HEK293 (cell line): Measurements from ENCODE around the gene IFT172.

Source experiments
- CTCF ChIA-PET: fragments of 350-600 bp; formaldehyde crosslinking; extraction: SDS; loops from one replicate; lab custom pipeline; 2021; ENCODE audit warnings: antibody characterized with exemption; lab: Yijun Ruan, JAX
- POLR2A ChIA-PET: fragments of 300-600 bp; formaldehyde crosslinking; extraction: SDS; loops from one replicate; lab custom pipeline; 2020; ENCODE audit warnings: antibody characterized with exemption, inconsistent platforms; lab: Yijun Ruan, JAX
- H3K27ac ChIP-seq: fragments of 200-500 bp; sonication (Bioruptor generic); 2 replicates; pipeline ENCODE4 v1.5.1; 2014; ENCODE audit warnings: low read depth, low read length, control low read depth, inconsistent platforms; ENCODE audit errors: extremely low read depth
- H3K36me3 ChIP-seq, 2 experiments: fragments of 200-500 bp in 1 of 2; sonication (Bioruptor generic) in 1 of 2; 1 replicate in 1 of 2; 2 replicates in 1 of 2; pipeline ENCODE4 v1.5.1; 2014 to 2017; ENCODE audit warnings: inconsistent platforms in 2 of 2, low read length in 2 of 2; ENCODE audit not compliant: control insufficient read depth in 2 of 2, insufficient read depth in 1 of 2
- H3K4me1 ChIP-seq: fragments of 200-500 bp; sonication (Bioruptor generic); 2 replicates; pipeline ENCODE4 v1.5.1; 2014; ENCODE audit warnings: mild to moderate bottlenecking, low read length, inconsistent platforms; ENCODE audit not compliant: control insufficient read depth, insufficient read depth
- H3K4me3 ChIP-seq: 2 replicates; pipeline ENCODE4 v1.5.1; 2011; ENCODE audit warnings: low read depth, mild to moderate bottlenecking, control low read depth, low read length, moderate library complexity
- H3K9me3 ChIP-seq: fragments of 200-500 bp; sonication (Bioruptor generic); 2 replicates; pipeline ENCODE4 v1.5.1; 2014; ENCODE audit warnings: low read depth, low read length, inconsistent platforms; ENCODE audit not compliant: control insufficient read depth, insufficient read depth
- AEBP2 ChIP-seq: fragments of 450-650 bp; formaldehyde crosslinking; IDR thresholded peaks from 2 replicates; pipeline ENCODE4 v1.5.1; 2016; ENCODE audit warnings: missing biosample characterization, missing genetic modification characterization, borderline replicate concordance
- GLI2 ChIP-seq: fragments of 450-650 bp; formaldehyde crosslinking; IDR thresholded peaks from 2 replicates; pipeline ENCODE4; 2017; ENCODE audit warnings: missing biosample characterization, missing genetic modification characterization, low read depth, borderline replicate concordance
- HIC1 ChIP-seq: fragments of 450-650 bp; formaldehyde crosslinking; IDR thresholded peaks from 2 replicates; pipeline ENCODE4 v1.5.1; 2016; ENCODE audit warnings: missing biosample characterization, missing genetic modification characterization
- HOXA7 ChIP-seq: sonication (generic); formaldehyde crosslinking; IDR thresholded peaks from 2 replicates; pipeline ENCODE4 v1.8.1; 2022; ENCODE audit warnings: missing genetic modification reagents, borderline replicate concordance
- KLF9 ChIP-seq: fragments of 450-650 bp; formaldehyde crosslinking; IDR thresholded peaks from 2 replicates; pipeline ENCODE4 v1.5.1; 2016; ENCODE audit warnings: missing biosample characterization, missing genetic modification characterization, low read depth
- PATZ1 ChIP-seq: fragments of 450-650 bp; formaldehyde crosslinking; IDR thresholded peaks from 2 replicates; pipeline ENCODE4 v1.5.1; 2016; ENCODE audit warnings: missing biosample characterization, missing genetic modification characterization
- PRDM10 ChIP-seq: fragments of 450-650 bp; formaldehyde crosslinking; IDR thresholded peaks from 2 replicates; pipeline ENCODE4 v1.5.1; 2016; ENCODE audit warnings: missing biosample characterization, missing genetic modification characterization
- RBAK ChIP-seq: fragments of 450-650 bp; formaldehyde crosslinking; IDR thresholded peaks from 2 replicates; pipeline ENCODE4 v1.5.1; 2016; ENCODE audit warnings: missing biosample characterization, missing genetic modification characterization
- ZBTB21 ChIP-seq: fragments of 450-650 bp; formaldehyde crosslinking; IDR thresholded peaks from 2 replicates; pipeline ENCODE4 v1.5.1; 2017; ENCODE audit warnings: missing biosample characterization, missing genetic modification characterization
- ZBTB8A ChIP-seq: fragments of 450-650 bp; formaldehyde crosslinking; IDR thresholded peaks from 2 replicates; pipeline ENCODE4 v1.5.1; 2016; ENCODE audit warnings: missing biosample characterization, missing genetic modification characterization
- ZIC2 ChIP-seq: fragments of 450-650 bp; formaldehyde crosslinking; IDR thresholded peaks from 2 replicates; pipeline ENCODE4 v1.5.1; 2016; ENCODE audit warnings: missing biosample characterization, missing genetic modification characterization
- ZNF157 ChIP-seq: fragments of 450-650 bp; formaldehyde crosslinking; IDR thresholded peaks from 2 replicates; pipeline ENCODE4 v1.5.1; 2016; ENCODE audit warnings: missing biosample characterization, missing genetic modification characterization
- ZNF248 ChIP-seq: fragments of 450-650 bp; formaldehyde crosslinking; IDR thresholded peaks from 2 replicates; pipeline ENCODE4 v1.5.1; 2017; ENCODE audit warnings: missing biosample characterization, missing genetic modification characterization
- ZNF362 ChIP-seq: fragments of 450-650 bp; formaldehyde crosslinking; IDR thresholded peaks from 2 replicates; pipeline ENCODE4 v1.5.1; 2016; ENCODE audit warnings: missing biosample characterization, missing genetic modification characterization
- ZNF626 ChIP-seq: fragments of 450-650 bp; sonication (Bioruptor Pico); formaldehyde crosslinking; IDR thresholded peaks from 2 replicates; pipeline ENCODE4 v1.5.1; 2018; ENCODE audit warnings: missing biosample characterization, missing genetic modification characterization, inconsistent platforms
- ZNF629 ChIP-seq: fragments of 450-650 bp; formaldehyde crosslinking; IDR thresholded peaks from 2 replicates; pipeline ENCODE4 v1.5.1; 2017; ENCODE audit warnings: missing biosample characterization, missing genetic modification characterization
- ZNF639 ChIP-seq: fragments of 450-650 bp; formaldehyde crosslinking; IDR thresholded peaks from 2 replicates; pipeline ENCODE4 v1.5.1; 2016; ENCODE audit warnings: missing biosample characterization, missing genetic modification characterization
- ZNF658 ChIP-seq: fragments of 450-650 bp; formaldehyde crosslinking; IDR thresholded peaks from 2 replicates; pipeline ENCODE4; 2016; ENCODE audit warnings: missing biosample characterization, missing genetic modification characterization
- ZNF670 ChIP-seq: fragments of 450-650 bp; formaldehyde crosslinking; IDR thresholded peaks from 2 replicates; pipeline ENCODE4 v1.5.1; 2016; ENCODE audit warnings: missing biosample characterization, missing genetic modification characterization, low read depth
- ZNF837 ChIP-seq: fragments of 450-650 bp; formaldehyde crosslinking; IDR thresholded peaks from 2 replicates; pipeline ENCODE4 v1.5.1; 2016; ENCODE audit warnings: missing biosample characterization, missing genetic modification characterization
- ZSCAN16 ChIP-seq: fragments of 450-650 bp; formaldehyde crosslinking; IDR thresholded peaks from 2 replicates; pipeline ENCODE4 v1.5.1; 2016; ENCODE audit warnings: missing biosample characterization, missing genetic modification characterization

Gene IFT172

GRCh38 chr2:27518782-27519113 is 29.2 kb upstream of the IFT172 start (continued):
- no peak for TF ChIP-seq ZBTB8A
- TF ChIP-seq HIC1 (tag by site-specific recombination), result no peak
- no peak for TF ChIP-seq ZNF639
- no peak for TF ChIP-seq ZNF362
- TF ChIP-seq ZNF248, result no peak
- no peak for TF ChIP-seq PRDM10 (tag by site-specific recombination)
- TF ChIP-seq ZBTB21 (tag by site-specific recombination), result no peak

- Histone ChIP-seq H3K4me1 (no peaks in the 10 kb centered on the region), H3K27ac (no peak overlapping the region), H3K4me3 (no peak overlapping the region), H3K36me3 (no peaks in the 10 kb centered on the region), H3K9me3 (no peaks in the 10 kb centered on the region)
- POLR2A ChIA-PET, result interaction anchor here (1.2 kb wide), 1 partner anchor 10 kb away, joined by 3 read pairs; no protein-coding TSS in a partner anchor
- CTCF ChIA-PET, result interaction anchor here (0.7 kb wide), 1 partner anchor 385 kb away, joined by 4 read pairs; no protein-coding TSS in a partner anchor
- TF ChIP-seq ZNF837 (tag by site-specific recombination) (no peak), ZSCAN16 (tag by site-specific recombination) (no peak), AEBP2 (tag by site-specific recombination) (no peak), ZNF658 (tag by site-specific recombination) (no peak), RBAK (tag by site-specific recombination) (no peak), KLF9 (tag by site-specific recombination) (no peak), ZIC2 (tag by site-specific recombination) (no peak), GLI2 (tag by site-specific recombination) (no peak), ZNF157 (tag by site-specific recombination) (no peak), HOXA7 (CRISPR knock-in tag) (no peak), ZNF629 (tag by site-specific recombination) (no peak), ZNF670 (tag by site-specific recombination) (no peak), PATZ1 (tag by site-specific recombination) (no peak), HIC1 (tag by site-specific recombination) (no peak), ZNF626 (no peak)
Observed at GRCh38 chr2:27518113-27518781, 28.7 kb upstream of the IFT172 start.
